GM21447 (cell line): ENCODE results near the gene CHST2.
"Not testable (repeated sequence)": the region's sequence is repeated elsewhere in the genome, so short reads cannot be mapped to it uniquely, and the experiment has no call there.

Experiments
- ATAC-seq: cut with Tn5 transposase; IDR thresholded peaks from one replicate; pipeline ENCODE4 v1.9.1; 2021; ENCODE audit not compliant: unreplicated experiment

CHST2 gene, protein sequence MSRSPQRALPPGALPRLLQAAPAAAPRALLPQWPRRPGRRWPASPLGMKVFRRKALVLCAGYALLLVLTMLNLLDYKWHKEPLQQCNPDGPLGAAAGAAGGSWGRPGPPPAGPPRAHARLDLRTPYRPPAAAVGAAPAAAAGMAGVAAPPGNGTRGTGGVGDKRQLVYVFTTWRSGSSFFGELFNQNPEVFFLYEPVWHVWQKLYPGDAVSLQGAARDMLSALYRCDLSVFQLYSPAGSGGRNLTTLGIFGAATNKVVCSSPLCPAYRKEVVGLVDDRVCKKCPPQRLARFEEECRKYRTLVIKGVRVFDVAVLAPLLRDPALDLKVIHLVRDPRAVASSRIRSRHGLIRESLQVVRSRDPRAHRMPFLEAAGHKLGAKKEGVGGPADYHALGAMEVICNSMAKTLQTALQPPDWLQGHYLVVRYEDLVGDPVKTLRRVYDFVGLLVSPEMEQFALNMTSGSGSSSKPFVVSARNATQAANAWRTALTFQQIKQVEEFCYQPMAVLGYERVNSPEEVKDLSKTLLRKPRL

DNA sequence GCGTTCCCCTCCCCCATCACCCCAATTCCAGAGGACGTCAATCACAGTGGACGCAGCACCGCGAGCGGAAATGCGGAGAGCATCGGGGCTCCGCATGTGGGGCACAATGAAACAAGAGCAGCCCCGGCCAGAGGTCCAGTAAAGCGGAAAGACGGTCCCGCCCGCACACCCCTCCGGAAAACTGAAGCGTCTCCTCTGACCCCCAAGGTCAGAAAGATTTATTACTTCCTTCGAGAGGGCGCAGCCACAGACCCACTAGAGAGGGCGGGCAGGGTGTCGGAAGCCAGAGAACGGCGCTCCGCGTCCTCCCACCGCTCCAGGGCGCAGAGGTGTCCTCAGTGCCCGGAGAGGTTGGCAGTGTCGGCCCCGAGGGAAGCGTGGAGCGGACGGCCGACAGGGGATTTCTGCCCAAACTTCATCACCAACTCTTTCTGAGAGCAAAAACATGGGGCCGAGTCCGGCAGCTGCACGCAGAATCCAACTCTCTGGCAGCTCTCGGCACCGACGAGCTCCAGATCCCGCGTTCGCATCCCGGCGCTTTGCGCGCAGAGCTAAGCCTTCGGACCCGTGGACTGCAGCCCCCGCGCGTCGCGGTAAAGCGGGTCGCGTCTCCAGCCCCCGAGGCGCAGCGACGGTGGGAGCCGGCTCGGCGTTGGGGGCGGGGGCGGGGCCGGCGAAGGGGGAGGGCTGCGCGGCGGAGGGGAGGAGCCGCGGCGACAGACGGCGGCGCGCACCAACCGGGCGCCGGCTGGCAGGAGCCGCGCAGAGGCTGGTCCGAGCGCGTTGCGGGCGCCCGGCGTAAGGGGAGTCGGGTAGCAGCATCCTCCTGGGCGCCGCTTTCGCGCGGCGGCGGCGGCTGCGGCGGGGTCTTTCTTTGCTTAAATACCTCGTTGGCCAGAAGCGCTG, at the start of gene CHST2:
CHST2 (plus strand) TSS at position 763 of the 906 bp plus-strand sequence. CDS start 1,046 bp downstream, outside the sequence.
- peak; percentile 71 for ATAC-seq

DNA sequence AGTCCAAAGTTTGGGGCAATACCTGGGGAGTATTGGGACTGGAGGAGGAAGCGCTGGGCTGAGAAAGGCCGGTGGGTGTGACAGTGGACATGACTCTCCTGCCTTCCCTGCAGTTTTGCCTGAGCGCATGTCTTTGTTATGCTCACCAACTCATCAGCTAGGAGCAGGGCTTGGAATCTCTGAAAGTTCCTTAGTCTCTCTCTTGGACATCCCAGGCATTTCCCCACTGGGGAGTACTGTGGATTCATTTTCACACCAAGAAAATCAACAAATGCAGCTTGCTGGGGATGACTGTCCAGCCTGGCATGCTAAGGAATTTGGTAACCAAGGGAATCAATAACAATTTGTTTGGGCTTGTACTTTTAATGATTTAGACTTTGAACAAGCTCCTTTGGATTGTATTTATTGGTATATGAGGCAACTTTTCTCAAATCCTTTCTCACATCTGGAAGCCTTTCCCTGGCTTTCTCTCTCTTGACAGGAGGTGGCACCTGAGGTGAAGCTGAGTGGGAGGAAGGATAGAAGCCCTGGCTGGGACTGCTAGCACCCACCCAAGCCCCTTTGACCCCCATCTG, 48.5 kb upstream of the CHST2 start:
- ATAC-seq: no peak

DNA sequence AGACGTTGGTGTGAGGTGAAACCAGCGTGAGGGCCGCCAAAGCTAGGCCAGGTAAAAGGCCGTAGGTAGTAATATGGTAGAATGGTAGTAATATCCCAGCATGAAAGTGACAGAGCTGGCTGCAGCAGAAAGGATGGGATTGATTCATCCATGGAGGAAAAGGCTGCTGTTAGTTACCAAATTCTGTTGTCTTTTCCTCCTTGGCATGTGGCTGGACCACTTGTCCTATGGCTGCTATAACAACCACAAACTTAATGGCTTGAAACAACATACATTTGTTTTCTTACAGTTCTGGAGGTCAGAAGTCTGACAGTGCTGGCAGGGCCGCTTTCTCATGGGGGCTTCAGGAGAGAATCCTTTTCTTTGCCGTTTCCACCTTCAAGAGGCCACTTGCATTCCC, 47.8 kb upstream of the CHST2 start:
- no peak for ATAC-seq

DNA sequence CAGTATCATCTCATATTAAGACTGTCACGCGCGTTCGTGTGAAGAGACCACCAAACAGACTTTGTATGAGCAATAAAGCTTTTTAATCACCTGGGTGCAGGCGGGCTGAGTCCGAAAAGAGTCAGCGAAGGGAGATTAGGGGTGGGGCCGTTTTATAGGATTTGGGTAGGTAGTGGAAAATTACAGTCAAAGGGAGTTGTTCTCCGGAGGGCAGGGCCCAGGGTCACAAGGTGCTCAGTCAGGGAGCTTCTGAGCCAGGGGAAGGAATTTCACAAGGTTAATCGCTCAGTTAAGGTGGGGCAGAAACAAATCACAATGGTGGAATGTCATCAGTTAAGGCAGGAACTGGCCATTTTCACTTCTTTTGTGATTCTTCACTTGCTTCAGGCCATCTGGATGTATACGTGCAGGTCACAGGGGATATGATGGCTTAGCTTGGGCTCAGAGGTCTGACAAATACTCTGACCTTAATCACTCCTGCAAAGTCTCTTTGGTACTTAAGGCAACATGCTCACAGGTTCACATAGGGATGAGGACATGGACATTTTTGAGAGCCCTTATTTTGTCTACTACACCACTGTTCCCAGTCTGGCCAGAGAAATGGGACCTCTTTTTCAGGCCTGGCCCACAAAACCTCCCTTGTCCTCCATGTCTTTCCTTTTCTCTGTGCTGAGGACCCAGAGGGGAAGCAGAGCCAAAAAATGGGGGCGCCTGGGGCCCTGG, 47.1 kb upstream of the CHST2 start:
- not testable (repeated sequence) for ATAC-seq

DNA sequence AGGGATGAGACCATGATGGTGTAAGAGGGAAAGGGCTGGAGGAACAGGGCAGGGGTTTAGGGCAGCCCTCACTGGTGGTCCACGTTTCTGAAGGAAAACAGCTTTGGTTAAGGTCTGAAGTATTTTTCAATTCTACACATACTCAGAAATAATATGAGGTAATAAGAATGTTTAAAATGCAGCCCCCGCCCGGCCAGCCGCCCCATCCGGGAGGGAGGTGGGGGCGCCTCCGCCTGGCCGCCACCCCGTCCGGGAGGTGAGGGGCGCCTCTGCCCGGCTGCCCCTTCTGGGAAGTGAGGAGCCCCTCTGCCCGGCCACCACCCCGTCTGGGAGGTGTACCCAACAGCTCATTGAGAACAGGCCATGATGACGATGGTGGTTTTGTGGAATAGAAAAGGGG, 46.0 kb upstream of the CHST2 start:
- not testable (repeated sequence) for ATAC-seq

DNA sequence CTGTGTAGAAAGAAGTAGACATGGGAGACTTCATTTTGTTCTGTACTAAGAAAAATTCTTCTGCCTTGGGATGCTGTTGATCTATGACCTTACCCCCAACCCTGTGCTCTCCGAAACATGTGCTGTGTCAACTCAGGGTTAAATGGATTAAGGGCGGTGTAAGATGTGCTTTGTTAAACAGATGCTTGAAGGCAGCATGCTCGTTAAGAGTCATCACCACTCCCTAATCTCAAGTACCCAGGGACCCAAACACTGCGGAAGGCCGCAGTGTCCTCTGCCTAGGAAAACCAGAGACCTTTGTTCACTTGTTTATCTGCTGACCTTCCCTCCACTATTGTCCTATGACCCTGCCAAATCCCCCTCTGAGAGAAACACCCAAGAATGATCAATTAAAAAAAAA, 45.6 kb upstream of the CHST2 start:
- ATAC-seq: not testable (repeated sequence)

DNA sequence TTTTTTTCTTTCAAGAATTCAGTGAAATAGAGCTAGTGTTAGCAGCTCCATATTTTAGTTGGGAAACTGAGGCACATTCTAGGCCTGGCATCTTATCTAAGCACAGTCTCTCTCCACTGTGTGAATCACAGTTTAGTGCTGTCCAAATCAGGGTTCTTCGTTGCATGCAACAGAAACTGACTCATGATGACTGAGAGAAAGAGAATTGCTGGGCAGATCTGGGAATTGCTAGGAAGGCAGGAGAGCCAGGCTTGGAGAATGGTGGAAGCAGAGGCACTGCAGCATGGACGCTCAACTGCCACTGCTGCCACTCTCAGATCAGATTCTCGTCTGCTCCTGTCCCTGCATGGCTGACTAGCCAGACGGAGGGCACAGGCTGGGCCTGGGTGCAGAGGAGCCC, 40.7 kb upstream of the CHST2 start:
- no peak for ATAC-seq

DNA sequence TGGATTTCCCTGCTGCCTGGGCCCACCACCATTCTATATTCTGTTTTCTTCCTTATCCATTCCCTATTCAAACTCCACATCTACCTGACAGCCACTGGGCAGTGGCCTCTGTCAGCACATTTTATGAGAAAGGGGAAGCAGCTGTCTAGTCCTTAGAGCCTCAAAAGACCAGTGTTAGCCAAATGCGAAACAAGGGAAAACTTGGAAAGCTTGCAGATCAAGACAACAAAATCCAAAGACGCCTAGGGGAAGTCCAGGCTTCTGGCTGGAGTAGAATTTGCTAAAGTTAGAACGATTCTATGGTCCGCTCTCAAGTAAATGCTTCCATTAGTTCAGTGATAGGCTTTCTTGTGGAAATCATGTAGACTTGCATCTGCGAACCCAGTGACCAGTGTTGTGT, 39.4 kb upstream of the CHST2 start:
- ATAC-seq: no peak

DNA sequence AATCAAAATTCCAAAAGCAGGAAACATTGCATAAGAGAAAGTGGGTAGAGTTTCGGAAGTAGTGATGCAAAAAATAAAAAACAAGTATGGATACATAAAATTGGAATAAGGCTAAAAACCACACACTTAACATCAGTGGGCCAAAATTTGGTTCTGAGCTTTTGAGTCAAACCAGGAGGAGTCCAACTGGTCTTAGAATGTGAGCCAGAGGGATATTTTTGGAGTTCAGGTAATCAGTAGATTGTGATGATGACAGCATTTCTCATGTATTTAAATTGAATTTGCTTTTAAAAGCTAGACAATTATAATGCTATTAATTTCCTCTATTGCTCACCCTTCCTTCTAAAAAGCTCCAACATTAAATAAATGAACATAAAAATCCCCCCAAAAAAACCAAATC, 38.2 kb upstream of the CHST2 start:
- no peak for ATAC-seq

DNA sequence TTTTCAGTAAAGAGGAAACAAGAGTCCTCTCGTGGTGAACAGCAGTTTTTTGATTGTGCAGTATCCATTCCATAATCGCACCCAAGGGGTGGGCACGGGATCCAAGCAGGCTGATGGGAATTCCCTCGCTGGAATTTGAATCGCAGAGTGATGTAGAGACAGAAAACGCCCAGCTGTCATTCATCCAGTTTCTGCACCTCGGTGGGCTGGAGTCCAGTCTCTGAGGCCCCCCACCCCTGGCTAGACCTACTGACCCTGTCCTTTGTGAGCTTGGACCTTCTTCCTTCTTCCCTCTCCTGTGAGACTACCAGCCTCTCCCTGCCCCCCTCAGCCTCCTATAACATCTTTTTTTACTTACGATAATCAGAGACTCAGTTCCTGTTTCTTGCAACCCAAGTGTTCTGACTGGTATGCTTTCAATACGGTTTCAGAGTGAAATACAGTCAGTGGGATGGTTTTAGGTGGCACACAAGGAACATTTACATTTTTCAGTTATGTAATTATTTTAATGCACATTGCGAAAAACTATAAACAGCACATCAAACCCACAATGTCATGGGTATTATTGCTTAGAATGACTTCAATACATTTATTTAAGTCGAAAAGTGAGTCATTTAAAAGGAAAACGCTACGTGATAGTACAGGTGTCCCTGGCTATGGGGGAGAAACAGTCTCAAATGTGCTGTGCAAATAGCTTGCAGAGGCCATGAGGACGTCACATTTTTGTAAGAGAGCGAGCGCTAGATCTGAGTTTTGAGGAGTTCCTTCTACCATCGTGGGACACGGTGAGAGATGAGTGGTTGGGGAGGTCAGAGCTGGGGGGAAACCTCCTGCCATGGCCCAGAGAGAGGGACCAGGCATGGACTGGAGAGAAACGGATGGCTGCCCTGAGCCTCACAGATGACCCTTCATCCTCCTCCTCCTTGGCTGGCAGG, 37.5 kb upstream of the CHST2 start:
- peak; percentile 82 for ATAC-seq

DNA sequence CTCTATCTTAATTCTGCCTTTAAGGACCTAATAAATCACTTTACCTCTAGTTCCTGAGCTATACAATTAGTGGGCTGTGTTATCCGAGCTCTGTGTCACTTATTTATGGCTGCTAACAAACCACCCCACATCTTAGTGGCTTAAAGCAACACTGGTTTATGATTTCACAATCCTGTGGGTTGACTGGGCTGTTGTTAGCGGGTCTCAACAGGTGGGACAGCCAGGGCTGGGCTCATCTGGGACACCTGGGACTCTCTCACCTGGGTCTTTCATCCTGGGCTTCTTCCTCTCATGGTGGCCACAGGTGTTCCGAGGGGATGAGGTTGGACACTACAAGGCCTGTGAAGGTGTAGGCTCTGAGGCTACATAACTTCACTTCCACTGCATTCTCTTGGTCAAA, 35.8 kb upstream of the CHST2 start:
- no peak for ATAC-seq

DNA sequence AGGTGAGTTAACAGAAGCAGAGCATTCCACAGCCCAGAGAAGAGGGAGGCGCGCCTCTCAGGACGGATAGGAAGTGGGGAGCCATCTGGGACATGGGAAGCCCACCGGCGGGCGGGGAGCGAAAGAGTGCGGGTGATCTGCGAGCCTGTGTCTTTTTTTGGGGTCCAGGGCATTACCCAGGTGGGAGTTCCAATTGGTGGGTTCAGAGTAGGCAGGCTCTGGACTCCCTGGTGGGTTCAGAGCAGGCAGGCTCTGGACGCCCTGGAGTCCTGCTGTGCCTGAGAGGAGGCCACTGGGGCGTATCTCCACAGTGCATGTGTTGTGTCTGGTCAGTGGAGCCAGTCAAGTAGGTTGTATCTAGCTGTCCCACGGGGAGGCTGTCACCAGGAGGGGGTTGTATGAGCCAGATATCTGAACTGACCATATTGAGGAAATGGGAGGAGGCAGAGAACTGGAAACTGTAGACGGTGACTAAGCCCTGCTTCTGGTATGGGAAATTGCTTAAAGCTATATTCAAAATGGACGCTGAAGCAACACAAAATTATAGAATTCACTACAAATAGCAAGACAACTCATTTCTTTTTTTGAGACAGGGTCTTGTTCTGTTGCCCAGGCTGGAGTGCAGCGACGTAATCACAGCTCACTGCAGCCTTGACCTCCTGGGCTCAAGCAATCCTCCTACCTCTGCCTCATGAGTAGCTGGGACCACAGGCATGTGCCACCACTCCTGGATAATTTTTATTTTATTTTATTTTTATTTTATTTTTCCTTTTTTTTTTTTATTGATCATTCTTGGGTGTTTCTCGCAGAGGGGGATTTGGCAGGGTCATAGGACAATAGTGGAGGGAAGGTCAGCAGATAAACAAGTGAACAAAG, 34.5 kb upstream of the CHST2 start:
- peak; percentile 55 for ATAC-seq

DNA sequence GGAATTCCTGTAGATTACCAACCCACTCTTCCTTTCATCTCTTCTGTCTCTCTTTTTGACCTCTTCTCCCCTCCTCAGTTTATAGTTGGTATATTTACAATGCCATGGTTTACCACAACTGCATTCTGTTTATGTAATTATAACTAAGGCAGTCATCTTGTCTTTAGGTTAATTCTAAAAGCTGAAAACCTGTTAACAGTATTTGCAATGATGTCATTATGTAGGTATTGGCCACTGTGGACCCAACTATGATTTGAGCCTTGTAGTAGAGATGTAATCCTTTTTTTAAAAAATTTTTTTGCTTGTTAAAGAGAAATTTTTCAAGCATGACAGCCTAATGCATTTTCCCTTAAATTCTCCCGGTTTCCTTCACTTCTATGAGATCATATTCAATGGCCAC, 30.7 kb upstream of the CHST2 start:
- no peak for ATAC-seq

DNA sequence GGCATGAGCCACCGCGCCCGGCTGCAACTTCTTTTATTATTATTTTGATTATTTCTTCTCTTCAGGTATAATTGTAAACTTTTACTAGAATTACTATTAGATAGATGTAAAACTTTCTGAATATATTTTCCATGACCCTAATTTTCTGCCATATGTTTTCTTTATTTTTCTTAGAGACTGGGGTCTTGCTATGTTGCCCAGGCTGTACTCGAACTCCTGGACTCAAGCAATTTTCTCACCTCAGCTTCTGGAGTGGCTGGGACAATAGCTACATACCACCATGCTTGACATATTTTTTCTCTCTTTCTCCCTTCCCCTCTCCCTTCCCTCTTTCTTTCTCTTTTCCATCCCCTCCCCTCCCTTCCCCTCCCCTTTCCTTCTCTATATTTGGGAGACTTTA, 29.6 kb upstream of the CHST2 start:
- no peak for ATAC-seq

DNA sequence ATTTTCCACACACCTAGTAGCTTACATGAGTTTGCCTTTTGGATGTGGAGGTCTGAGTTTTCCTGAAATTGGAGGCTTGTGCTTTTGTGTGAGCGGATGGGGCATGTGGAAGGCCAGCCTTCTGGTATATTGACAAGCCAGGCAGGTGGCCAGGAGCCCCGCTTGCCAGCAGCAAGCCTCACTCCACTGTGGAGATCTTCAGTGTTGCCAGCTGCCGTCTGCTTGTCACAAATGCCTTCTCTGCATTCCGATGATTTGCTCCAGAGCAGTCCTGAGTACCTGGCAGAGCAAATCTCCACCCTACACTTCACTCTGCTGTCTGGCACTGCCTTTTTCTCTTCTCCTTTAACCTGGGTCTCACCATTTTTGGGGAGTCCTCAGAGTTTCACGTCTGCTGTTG, 29.1 kb upstream of the CHST2 start:
- no peak for ATAC-seq

DNA sequence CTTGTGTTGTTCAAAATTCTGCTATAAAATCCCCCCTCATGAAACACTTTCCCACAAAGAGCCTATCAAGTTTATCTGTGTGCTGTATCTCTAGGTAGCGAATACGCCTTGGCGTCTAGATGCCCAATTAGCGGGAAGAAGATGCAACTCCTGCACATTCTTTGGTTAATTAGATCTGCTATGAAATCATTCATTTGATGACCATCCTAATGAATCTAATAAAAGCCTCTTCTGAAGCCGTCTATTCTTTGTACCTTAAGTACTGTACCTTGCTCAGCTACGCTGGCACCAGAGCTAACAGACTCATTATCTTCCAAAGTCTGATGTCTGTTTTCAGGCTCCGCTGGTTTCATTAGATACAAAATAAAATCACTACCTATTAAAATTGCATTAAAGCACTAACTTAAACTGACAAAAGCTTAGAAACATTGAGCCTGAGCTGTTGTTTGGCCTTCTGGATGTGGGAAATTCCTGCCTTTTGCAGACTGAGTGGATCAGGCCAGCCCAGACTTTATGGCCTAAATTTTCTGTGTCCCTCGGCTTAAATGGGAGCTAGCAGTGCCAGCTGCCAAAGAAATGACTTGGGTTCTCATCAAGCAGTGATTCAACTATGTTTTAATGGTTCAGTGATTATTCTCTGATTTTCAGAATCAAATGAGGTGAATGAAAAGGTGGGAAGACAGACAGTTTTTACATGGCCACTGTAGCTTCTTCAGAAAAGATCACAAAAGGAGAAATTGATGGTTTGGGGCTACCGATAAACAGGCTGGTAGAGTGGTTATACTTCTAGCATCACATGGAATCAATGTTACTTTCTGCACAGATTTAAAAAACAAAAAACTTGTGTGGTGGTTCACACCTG, 28.4 kb upstream of the CHST2 start:
- no peak for ATAC-seq

DNA sequence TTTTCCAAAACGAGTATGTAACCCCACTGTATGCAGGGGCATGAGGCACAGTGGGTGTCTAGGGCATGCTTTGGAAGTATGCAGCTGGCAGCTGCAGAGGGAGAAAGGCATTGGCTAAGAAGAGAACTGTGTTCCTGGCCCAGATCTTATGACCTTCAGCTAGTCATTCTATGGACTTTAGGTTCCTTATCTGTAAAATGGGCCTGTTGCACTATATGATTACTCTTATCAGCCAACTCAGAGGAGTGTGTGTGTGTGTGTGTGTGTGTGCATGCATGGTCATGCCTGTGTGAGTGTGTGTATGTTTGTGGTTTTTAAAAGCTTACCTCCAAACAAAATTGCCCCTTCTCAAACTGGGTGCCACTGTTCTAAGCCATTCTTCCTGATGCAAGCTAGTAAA, 27.4 kb upstream of the CHST2 start:
- ATAC-seq: no peak

DNA sequence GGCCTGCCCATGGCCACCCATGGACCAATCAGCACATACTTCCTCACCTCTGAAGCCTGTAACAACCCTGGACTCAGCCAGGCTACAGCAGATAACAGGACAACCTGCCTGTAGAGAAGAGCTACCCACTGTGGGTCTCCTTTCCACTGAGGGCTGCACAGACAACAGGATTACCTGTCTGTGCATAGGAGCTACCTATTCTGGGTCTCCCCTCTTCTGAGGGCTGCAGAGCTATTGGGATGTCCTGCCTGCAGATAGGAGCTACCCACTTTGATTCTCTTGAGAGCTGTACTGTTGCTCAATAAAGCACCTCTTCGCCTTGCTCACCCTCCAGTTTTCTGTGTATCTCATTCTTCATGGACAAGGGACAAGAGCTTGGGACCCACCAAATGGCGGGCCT, 23.8 kb upstream of the CHST2 start:
- ATAC-seq: no peak
